GM12864 (cell line): ENCODE results near the gene RPP25L.

Source experiments
- DNase-seq: peaks from one replicate; pipeline ENCODE4 v3.0.0-alpha.2; 2011; ENCODE audit warnings: low read depth
- H3K4me3 ChIP-seq: 2 replicates; pipeline ENCODE4 v1.5.1; 2011; ENCODE audit warnings: mild to moderate bottlenecking, low read depth, low read length, control low read depth
- CTCF ChIP-seq: IDR thresholded peaks from 2 replicates; pipeline ENCODE4 v1.5.1; 2011; ENCODE audit warnings: low read depth, mild to moderate bottlenecking, moderate library complexity, low read length, control low read depth, inconsistent platforms; ENCODE audit errors: missing control alignments

The RPP25L gene

GRCh38 chr9:34575862-34576596 lies 35.9 kb downstream of the RPP25L start:
- no peak overlapping the region for H3K4me3 ChIP-seq
- no peak for DNase-seq
- TF ChIP-seq CTCF, result no peak

GRCh38 chr9:34575241-34575640 lies 36.7 kb downstream of the RPP25L start:
- TF ChIP-seq CTCF, result no peak
- DNase-seq, result no peak
- H3K4me3 ChIP-seq, result no peak overlapping the region

- TF ChIP-seq CTCF, result no peak
- no peak for DNase-seq
- H3K4me3 ChIP-seq, result no peak overlapping the region
These were observed 37.3 kb downstream of the RPP25L start for GRCh38 chr9:34574571-34574970.

- DNase-seq, result no peak
- H3K4me3 ChIP-seq, result no peak overlapping the region
- no peak for TF ChIP-seq CTCF
These were observed 38.1 kb downstream of the RPP25L start for GRCh38 chr9:34573599-34574325.

- H3K4me3 ChIP-seq, result no peak overlapping the region
- no peak for TF ChIP-seq CTCF
- DNase-seq, result no peak
These were observed 39.3 kb downstream of the RPP25L start for GRCh38 chr9:34572628-34573027.

GRCh38 chr9:34572092-34572491 lies 39.8 kb downstream of the RPP25L start:
- no peak for TF ChIP-seq CTCF
- DNase-seq, result no peak
- no peak overlapping the region for H3K4me3 ChIP-seq

GRCh38 chr9:34571481-34571810 lies 40.5 kb downstream of the RPP25L start:
- TF ChIP-seq CTCF, result no peak
- H3K4me3 ChIP-seq, result no peak overlapping the region
- no peak for DNase-seq
